Ascending aorta (tissue), 2 donors: Measurements from ENCODE around the gene CCDC137. TPM values are rescaled to one million over a fixed set of nuclear protein-coding genes. Genes with fewer than 3 reads are reported as not detected.

Experiments used
- DNase-seq, 2 donors: peaks; one replicate each; pipeline ENCODE4 v3.0.0-alpha.2; 2019; ENCODE audit warnings: low spot score in 2 of 2
- H3K27ac ChIP-seq, 2 donors: fragments of 200-600 bp; sonication (generic); one replicate each; pipeline ENCODE4 v1.5.1; 2016 to 2017; ENCODE audit warnings: mild to moderate bottlenecking in 1 of 2
- H3K27me3 ChIP-seq: fragments of 200-600 bp; sonication (generic); one replicate; pipeline ENCODE4 v1.5.1; 2017
- H3K36me3 ChIP-seq, 2 donors: fragments of 200-600 bp; sonication (generic); one replicate each; pipeline ENCODE4 v1.5.1; 2016
- H3K4me1 ChIP-seq, 2 donors: fragments of 200-600 bp; sonication (generic); one replicate each; pipeline ENCODE4 v1.5.1; 2016 to 2017; ENCODE audit warnings: mild to moderate bottlenecking in 1 of 2
- H3K4me3 ChIP-seq, 2 donors: fragments of 200-600 bp; sonication (generic); one replicate each; pipeline ENCODE4 v1.5.1; 2016 to 2017; ENCODE audit warnings: mild to moderate bottlenecking in 1 of 2
- H3K9me3 ChIP-seq, 2 donors: fragments of 200-600 bp; sonication (generic); one replicate each; pipeline ENCODE4 v1.5.1; 2016
- CTCF ChIP-seq, 3 experiments: fragments of 200-600 bp in 2 of 3; fragments of 450-650 bp in 1 of 3; sonication (generic) in 2 of 3; IDR thresholded peaks; one replicate each; pipeline ENCODE4 v1.5.1; 2016 to 2019; ENCODE audit warnings: antibody characterized with exemption in 3 of 3, mild to moderate bottlenecking in 1 of 3, moderate library complexity in 1 of 3
- intact Hi-C: fragments of 100-400 bp; cut with DNase I; formaldehyde crosslinking; loops from one replicate; pipeline ENCODE4 v1.15.1; 2023
- total RNA-seq: library from RNA; depleted of rRNA; stranded (reverse); fragments of >200 nt; gene quantifications from one replicate; pipeline ENCODE4 v1.1.0, GENCODE V29; 2016

Gene CCDC137
- total RNA-seq, 1 donor from 2014 or later = 15.8 TPM

- Histone ChIP-seq H3K9me3 (no peaks in the 10 kb centered on the region), H3K36me3 (no peaks in the 10 kb centered on the region), H3K4me1 (peaks cover 0 to 3% of the 10 kb centered on the region in 2 donors), H3K27ac (no peak overlapping the region), H3K27me3 (peaks cover 5% of the 10 kb centered on the region), H3K4me3 (no peak overlapping the region)
- no peak for TF ChIP-seq CTCF (IDR thresholded peaks at IDR 0.05)
- intact Hi-C loops = no loop called here
- no peak for DNase-seq
Observed at GRCh38 chr17:81660441-81660840, 6.1 kb upstream of the CCDC137 start.

GRCh38 chr17:81662002-81662401, 4.5 kb upstream of the CCDC137 start:
- H3K27me3 ChIP-seq = no peaks in the 10 kb centered on the region
- H3K27ac ChIP-seq = no peak overlapping the region
- no peak for DNase-seq
- no peaks in the 10 kb centered on the region for H3K9me3 ChIP-seq
- TF ChIP-seq CTCF (IDR thresholded peaks at IDR 0.05) = no peak
- H3K36me3 ChIP-seq = no peaks in the 10 kb centered on the region
- H3K4me1 ChIP-seq = peaks cover 3 to 9% of the 10 kb centered on the region in 2 donors
- H3K4me3 ChIP-seq = no peak overlapping the region
- intact Hi-C loops = no loop called here

- Histone ChIP-seq H3K9me3 (no peaks in the 10 kb centered on the region), H3K27me3 (no peaks in the 10 kb centered on the region), H3K27ac (no peak overlapping the region), H3K36me3 (peaks cover 0 to under 1% of the 10 kb centered on the region in 2 donors), H3K4me3 (no peak overlapping the region), H3K4me1 (peaks cover 3 to 17% of the 10 kb centered on the region in 2 donors)
- DNase-seq = no peak
- TF ChIP-seq CTCF (IDR thresholded peaks at IDR 0.05) = no peak
- intact Hi-C loops = no loop called here
Observed at GRCh38 chr17:81664051-81664470, 2.5 kb upstream of the CCDC137 start.

GRCh38 chr17:81665205-81666091, 1.1 kb upstream of the CCDC137 start:
- no peaks in the 10 kb centered on the region for H3K27me3 ChIP-seq
- no peak for DNase-seq
- H3K4me3 ChIP-seq = peak overlapping the region; percentile 68 to 69
- intact Hi-C loops = loop anchor here (1.0 kb wide), 3 partner anchors 18 to 47 kb away; partner anchors contain the start of genes ARL16, NPLOC4, SLC25A10 and TSPAN10
- TF ChIP-seq CTCF (IDR thresholded peaks at IDR 0.05) = no peak
- H3K27ac ChIP-seq = peak overlapping the region; percentile 65 to 80
- H3K4me1 ChIP-seq = peaks cover 3 to 17% of the 10 kb centered on the region in 2 donors
- peaks cover 10 to 14% of the 10 kb centered on the region in 2 donors for H3K36me3 ChIP-seq
- H3K9me3 ChIP-seq = no peaks in the 10 kb centered on the region

- no peaks in the 10 kb centered on the region for H3K9me3 ChIP-seq
- peak overlapping the region; percentile 65 to 80 for H3K27ac ChIP-seq
- H3K36me3 ChIP-seq = peaks cover 16 to 20% of the 10 kb centered on the region in 2 donors
- peaks cover 3 to 17% of the 10 kb centered on the region in 2 donors for H3K4me1 ChIP-seq
- TF ChIP-seq CTCF (IDR thresholded peaks at IDR 0.05) = no peak
- peak overlapping the region; percentile 68 to 69 for H3K4me3 ChIP-seq
- H3K27me3 ChIP-seq = no peaks in the 10 kb centered on the region
- no peak for DNase-seq
- intact Hi-C loops = loop anchor here (1.0 kb wide), 3 partner anchors 17 to 46 kb away; partner anchors contain the start of genes ARL16, NPLOC4, SLC25A10 and TSPAN10
Observed at GRCh38 chr17:81666092-81666341, 520 bp upstream of the CCDC137 start.
